ENCODE measurements around the gene MYLK.
"Not testable (repeated sequence)": the region's sequence is repeated elsewhere in the genome, so short reads cannot be mapped to it uniquely, and the experiment has no call there.

Gene MYLK

GRCh38 chr3:123720638-123721037, 163.5 kb downstream of the MYLK start:
- no peak for DNase-seq

- DNase-seq = peak; percentile 66
These were observed 164.2 kb downstream of the MYLK start for GRCh38 chr3:123719862-123720453.

- DNase-seq = peak; percentile 90
These were observed 164.9 kb downstream of the MYLK start for GRCh38 chr3:123719061-123719756.

- no peak for DNase-seq
These were observed 166.0 kb downstream of the MYLK start for GRCh38 chr3:123718108-123718507.

- DNase-seq = not testable (repeated sequence)
These were observed 166.7 kb downstream of the MYLK start for GRCh38 chr3:123717451-123717850.

GRCh38 chr3:123716411-123716810, 167.7 kb downstream of the MYLK start:
- DNase-seq = peak; percentile 59

- no peak for DNase-seq
These were observed 170.9 kb downstream of the MYLK start for GRCh38 chr3:123713211-123713610.

- DNase-seq = no peak
These were observed 171.9 kb downstream of the MYLK start for GRCh38 chr3:123712077-123712860.

GRCh38 chr3:123711356-123711755, 172.8 kb downstream of the MYLK start:
- DNase-seq = no peak

- DNase-seq = no peak
These were observed 175.6 kb downstream of the MYLK start for GRCh38 chr3:123708531-123708930.

GRCh38 chr3:123707641-123708040, 176.5 kb downstream of the MYLK start:
- not testable (repeated sequence) for DNase-seq

GRCh38 chr3:123706871-123707270, 177.3 kb downstream of the MYLK start:
- no peak for DNase-seq

GRCh38 chr3:123705488-123706285, 178.4 kb downstream of the MYLK start:
- no peak for DNase-seq

- DNase-seq = not testable (repeated sequence)
These were observed 180.5 kb downstream of the MYLK start for GRCh38 chr3:123703663-123704062.

GRCh38 chr3:123702720-123703119, 181.4 kb downstream of the MYLK start:
- no peak for DNase-seq

GRCh38 chr3:123702057-123702456, 182.1 kb downstream of the MYLK start:
- DNase-seq = peak; percentile 73

GRCh38 chr3:123700791-123701722, 183.1 kb downstream of the MYLK start:
- DNase-seq = no peak

- no peak for DNase-seq
These were observed 185.3 kb downstream of the MYLK start for GRCh38 chr3:123698813-123699212.

- DNase-seq = peak; percentile 57
These were observed 187.3 kb downstream of the MYLK start for GRCh38 chr3:123696808-123697207.

- DNase-seq = no peak
These were observed 188.1 kb downstream of the MYLK start for GRCh38 chr3:123695731-123696640.

- no peak for DNase-seq
These were observed 189.0 kb downstream of the MYLK start for GRCh38 chr3:123695152-123695551.

Measured in right hindlimb (tissue), 1 donor.